K562 (cell line): Measurements from ENCODE around the gene PRSS22. TPM values are rescaled to one million over a fixed set of nuclear protein-coding genes. Genes with fewer than 3 reads are reported as not detected.
A peak's percentile ranks its signal among the peaks of the same experiment; 100 is the strongest.

Experiments used
- ARHGAP35 ChIP-seq: fragments of 450-650 bp; IDR thresholded peaks from 2 replicates; pipeline ENCODE4 v1.6.1; 2018; ENCODE audit not compliant: partially characterized antibody
- ARID3B ChIP-seq: fragments of 250-450 bp; sonication (Bioruptor Pico); IDR thresholded peaks from 2 replicates; pipeline ENCODE4 v1.4.0; 2020; ENCODE audit warnings: borderline replicate concordance
- CBFA2T2 ChIP-seq: fragments of 450-650 bp; conservative IDR thresholded peaks from 2 replicates; pipeline ENCODE4 v1.6.1; 2017; ENCODE audit warnings: mild to moderate bottlenecking
- CHD4 ChIP-seq: fragments of 200-600 bp; sonication (generic); IDR thresholded peaks from 3 replicates; pipeline ENCODE4 v1.6.1; 2012; ENCODE audit warnings: low read depth, mild to moderate bottlenecking, mixed read lengths, low read length, inconsistent platforms; ENCODE audit not compliant: insufficient read depth, insufficient replicate concordance, poor library complexity, severe bottlenecking
- GABPB1 ChIP-seq: sonication (generic); formaldehyde crosslinking; IDR thresholded peaks from 2 replicates; pipeline ENCODE4 v1.8.0; 2022; ENCODE audit warnings: mild to moderate bottlenecking, missing genetic modification reagents
- HNRNPH1 ChIP-seq: fragments of 200-400 bp; formaldehyde crosslinking; optimal IDR thresholded peaks from 2 replicates; pipeline ENCODE3; 2017; ENCODE audit warnings: low read depth, mild to moderate bottlenecking, low read length, moderate library complexity
- KHSRP ChIP-seq: fragments of 450-650 bp; IDR thresholded peaks from 2 replicates; pipeline ENCODE4 v1.6.1; 2017
- MYBL2 ChIP-seq, 2 experiments: fragments of 450-650 bp in 1 of 2; sonication (generic) in 1 of 2; formaldehyde crosslinking in 1 of 2; IDR thresholded peaks; 2 replicates each; pipeline versions ENCODE4 v1.6.1 to v1.8.1; 2017 to 2022; ENCODE audit warnings: borderline replicate concordance in 1 of 2, inconsistent platforms in 1 of 2, low read depth in 1 of 2, mild to moderate bottlenecking in 1 of 2, missing genetic modification reagents in 1 of 2, moderate library complexity in 1 of 2
- NCOA2 ChIP-seq, 2 experiments: fragments of 450-650 bp; IDR thresholded peaks; 2 replicates each; pipeline ENCODE4 v1.6.1; 2018; ENCODE audit warnings: mild to moderate bottlenecking in 2 of 2, moderate library complexity in 1 of 2; ENCODE audit not compliant: partially characterized antibody in 2 of 2
- PHB ChIP-seq: fragments of 250-450 bp; sonication (Bioruptor Pico); IDR thresholded peaks from 2 replicates; pipeline ENCODE4 v1.5.0; 2021
- POU5F1 ChIP-seq: fragments of 150-350 bp; IDR thresholded peaks from 2 replicates; pipeline ENCODE4 v1.6.1; 2014; ENCODE audit warnings: borderline replicate concordance, low read length, low read depth, mild to moderate bottlenecking; ENCODE audit not compliant: partially characterized antibody
- PURB ChIP-seq: sonication (generic); formaldehyde crosslinking; IDR thresholded peaks from 2 replicates; pipeline ENCODE4 v1.9.0; 2021; ENCODE audit warnings: low read depth, mild to moderate bottlenecking, missing genetic modification reagents
- RCOR1 ChIP-seq, 2 experiments: IDR thresholded peaks; 2 replicates each; pipeline ENCODE4 v1.6.1; 2012; ENCODE audit warnings: low read depth in 2 of 2, low read length in 2 of 2, borderline replicate concordance in 1 of 2, improper control_type of control experiment in 1 of 2
- TFE3 ChIP-seq: fragments of 450-650 bp; formaldehyde crosslinking; IDR thresholded peaks from 2 replicates; pipeline ENCODE4 v1.4.0; 2020; ENCODE audit warnings: mild to moderate bottlenecking, mixed read lengths
- WHSC1 ChIP-seq: IDR thresholded peaks from one replicate; pipeline ENCODE4 v1.6.1; 2012; ENCODE audit warnings: low read length, control low read depth, inconsistent platforms
- ZC3H4 ChIP-seq: sonication (generic); formaldehyde crosslinking; IDR thresholded peaks from 2 replicates; pipeline ENCODE4 v1.9.0; 2021; ENCODE audit warnings: missing genetic modification reagents, borderline replicate concordance
- ZNF77 ChIP-seq: fragments of 250-450 bp; sonication (Bioruptor Pico); IDR thresholded peaks from 2 replicates; pipeline ENCODE4 v1.5.0; 2020
- polyA plus RNA-seq, 8 experiments: library from polyadenylated mRNA; depleted of rRNA in 4 of 8; stranded (reverse) in 5 of 8; unstranded in 3 of 8; fragments of >200 nt; fragmentation: Nextera tagmentation in 2 of 8; fragmentation: Illumina TruSeq in 1 of 8; extraction: Ambion mirVana in 2 of 8; extraction: Trizol in 1 of 8; gene quantifications; 2 replicates each; pipeline versions ENCODE4 v1.2.1 to v1.2.3, GENCODE V29; 2011 to 2014; ENCODE audit warnings: inconsistent platforms in 1 of 8, missing spikeins in 1 of 8
- total RNA-seq, 7 experiments: library from RNA; depleted of rRNA in 6 of 7; stranded (reverse); fragments of >200 nt in 6 of 7; fragmentation: Illumina TruSeq in 2 of 7; extraction: Trizol in 2 of 7; gene quantifications; 2 replicates each; pipeline versions ENCODE4 v1.2.1 to v1.2.3, GENCODE V29; 2011 to 2021; ENCODE audit warnings: low replicate concordance in 1 of 7
- TF ChIP-seq, protein P1 (sequence below): fragments of 250-450 bp; sonication (Bioruptor Pico); IDR thresholded peaks from 2 replicates; pipeline ENCODE4 v1.5.0; 2021; ENCODE audit warnings: mild to moderate bottlenecking, borderline replicate concordance
- TF ChIP-seq, protein P2 (sequence below): sonication (generic); formaldehyde crosslinking; IDR thresholded peaks from 2 replicates; pipeline ENCODE4 v1.9.0; 2022; ENCODE audit warnings: mild to moderate bottlenecking, missing genetic modification reagents
- TF ChIP-seq, protein P3 (sequence below): sonication (generic); formaldehyde crosslinking; IDR thresholded peaks from 2 replicates; pipeline ENCODE4 v1.9.0; 2022; ENCODE audit warnings: mild to moderate bottlenecking, missing genetic modification reagents

Gene PRSS22
- total and polyA plus RNA-seq, 9 of the 15 experiments (the other 6 are each of a cell fraction or from before 2014, with no cell fraction given), result 0.13 to 0.42 TPM; not detected in 7

DNA sequence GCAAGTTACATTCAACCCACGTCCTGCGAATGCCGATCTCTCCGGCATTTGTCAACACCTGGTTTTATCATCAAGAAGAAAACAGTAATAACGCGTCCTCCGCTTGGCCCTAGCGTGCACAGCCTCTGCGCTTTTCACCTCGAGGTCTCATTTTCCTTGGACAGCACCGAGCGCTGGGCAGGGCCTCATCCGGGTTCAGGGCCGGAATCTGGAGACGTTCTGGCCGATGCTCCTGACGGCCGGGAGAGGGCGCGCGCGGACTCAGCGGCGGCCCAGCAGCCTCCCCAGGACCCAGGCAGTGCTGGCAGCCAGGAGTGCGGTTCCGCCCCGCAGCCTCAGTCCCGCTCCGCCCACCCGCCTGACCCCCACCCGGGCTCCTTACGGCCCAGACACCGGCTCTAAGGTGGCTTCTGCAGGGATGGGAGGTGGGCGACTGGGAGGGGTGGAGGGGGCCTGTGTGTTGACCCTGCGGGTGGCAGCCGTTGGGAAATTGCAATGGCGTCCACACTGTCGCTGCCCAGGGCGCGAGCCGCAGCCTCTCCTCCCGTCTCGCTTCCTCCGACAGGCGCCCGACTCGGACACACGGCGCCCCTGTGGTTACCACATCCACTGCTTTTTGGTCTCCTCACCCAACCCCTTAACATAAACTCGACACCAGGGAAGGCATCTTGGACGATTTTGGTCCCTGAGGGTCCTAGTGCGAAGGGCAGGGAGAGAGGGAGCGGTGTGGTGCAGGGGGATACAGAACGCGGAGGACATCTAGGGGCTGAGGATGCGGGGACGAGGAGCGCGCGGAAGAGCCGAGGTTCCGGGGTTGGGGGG is 46.3 kb upstream of the PRSS22 start (continued):
- no peak for TF ChIP-seq ARID3B (CRISPR knock-in tag)
- TF ChIP-seq NCOA2 (IDR thresholded peaks at IDR 0.05; ENCODE audit: partially characterized antibody in 2 of 2), result no peak
- TF ChIP-seq GABPB1 (CRISPR knock-in tag), result peak; percentile 73; the same call in 1 of the 2 replicates
- no peak for TF ChIP-seq ZNF77 (CRISPR knock-in tag)
- no peak for TF ChIP-seq HNRNPH1
- TF ChIP-seq, protein P1, sequence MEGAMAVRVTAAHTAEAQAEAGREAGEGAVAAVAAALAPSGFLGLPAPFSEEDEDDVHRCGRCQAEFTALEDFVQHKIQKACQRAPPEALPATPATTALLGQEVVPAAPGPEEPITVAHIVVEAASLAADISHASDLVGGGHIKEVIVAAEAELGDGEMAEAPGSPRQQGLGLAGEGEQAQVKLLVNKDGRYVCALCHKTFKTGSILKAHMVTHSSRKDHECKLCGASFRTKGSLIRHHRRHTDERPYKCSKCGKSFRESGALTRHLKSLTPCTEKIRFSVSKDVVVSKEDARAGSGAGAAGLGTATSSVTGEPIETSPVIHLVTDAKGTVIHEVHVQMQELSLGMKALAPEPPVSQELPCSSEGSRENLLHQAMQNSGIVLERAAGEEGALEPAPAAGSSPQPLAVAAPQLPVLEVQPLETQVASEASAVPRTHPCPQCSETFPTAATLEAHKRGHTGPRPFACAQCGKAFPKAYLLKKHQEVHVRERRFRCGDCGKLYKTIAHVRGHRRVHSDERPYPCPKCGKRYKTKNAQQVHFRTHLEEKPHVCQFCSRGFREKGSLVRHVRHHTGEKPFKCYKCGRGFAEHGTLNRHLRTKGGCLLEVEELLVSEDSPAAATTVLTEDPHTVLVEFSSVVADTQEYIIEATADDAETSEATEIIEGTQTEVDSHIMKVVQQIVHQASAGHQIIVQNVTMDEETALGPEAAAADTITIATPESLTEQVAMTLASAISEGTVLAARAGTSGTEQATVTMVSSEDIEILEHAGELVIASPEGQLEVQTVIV (CRISPR knock-in tag), result no peak
- no peak for TF ChIP-seq WHSC1
- TF ChIP-seq ZC3H4 (CRISPR knock-in tag), result peak; percentile 86; the same call in 1 of the 2 replicates
- TF ChIP-seq CBFA2T2, result no peak
- no peak for TF ChIP-seq ARHGAP35
- no peak for TF ChIP-seq PHB (CRISPR knock-in tag)
- no peak for TF ChIP-seq TFE3
- TF ChIP-seq, protein P2, sequence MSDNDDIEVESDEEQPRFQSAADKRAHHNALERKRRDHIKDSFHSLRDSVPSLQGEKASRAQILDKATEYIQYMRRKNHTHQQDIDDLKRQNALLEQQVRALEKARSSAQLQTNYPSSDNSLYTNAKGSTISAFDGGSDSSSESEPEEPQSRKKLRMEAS (CRISPR knock-in tag), result peak; percentile 42; the same call in 1 of the 2 replicates
- no peak for TF ChIP-seq MYBL2 (IDR thresholded peaks at IDR 0.05; ENCODE audit: low read depth)
- TF ChIP-seq MYBL2 (CRISPR knock-in tag; IDR thresholded peaks at IDR 0.05; ENCODE audit: borderline replicate concordance), result no peak
- TF ChIP-seq CHD4, result no peak
- TF ChIP-seq PURB, result no peak
- TF ChIP-seq KHSRP, result no peak
- TF ChIP-seq, protein P3, sequence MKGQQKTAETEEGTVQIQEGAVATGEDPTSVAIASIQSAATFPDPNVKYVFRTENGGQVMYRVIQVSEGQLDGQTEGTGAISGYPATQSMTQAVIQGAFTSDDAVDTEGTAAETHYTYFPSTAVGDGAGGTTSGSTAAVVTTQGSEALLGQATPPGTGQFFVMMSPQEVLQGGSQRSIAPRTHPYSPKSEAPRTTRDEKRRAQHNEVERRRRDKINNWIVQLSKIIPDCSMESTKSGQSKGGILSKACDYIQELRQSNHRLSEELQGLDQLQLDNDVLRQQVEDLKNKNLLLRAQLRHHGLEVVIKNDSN (CRISPR knock-in tag), result peak; percentile 2; the same call in 1 of the 2 replicates
- 0 out of 4 replicates have a peak, but pooled peaks of 1 of the 2 experiments have one; percentile 29 for TF ChIP-seq RCOR1 (IDR thresholded peaks at IDR 0.05; ENCODE audit: borderline replicate concordance in 1 of 2, low read depth in 2 of 2, low read length in 2 of 2)
- no peak for TF ChIP-seq POU5F1
